Fibroblast of villous mesenchyme (primary cell): Measurements from ENCODE around the gene GPRC5B. TPM values are rescaled to one million over a fixed set of nuclear protein-coding genes. Genes with fewer than 3 reads are reported as not detected.

Source experiments
- DNase-seq: peaks from one replicate; pipeline ENCODE4 v3.0.0-alpha.2; 2010; ENCODE audit warnings: low read depth
- H3K4me3 ChIP-seq: 2 replicates; pipeline ENCODE4 v1.5.1; 2011; ENCODE audit warnings: low read depth, mild to moderate bottlenecking, low read length
- CTCF ChIP-seq: IDR thresholded peaks from 2 replicates; pipeline ENCODE4 v1.5.1; 2012; ENCODE audit warnings: low read depth, mild to moderate bottlenecking, low read length; ENCODE audit not compliant: insufficient read depth
- total RNA-seq: library from RNA; depleted of rRNA; stranded (reverse); fragments of >200 nt; gene quantifications from 2 replicates; pipeline ENCODE4 v1.2.3, GENCODE V29; 2012

GPRC5B gene
- total RNA-seq, 1 donor, result 21.6 TPM

- H3K4me3 ChIP-seq, result no peak overlapping the region
- TF ChIP-seq CTCF, result no peak
- no peak for DNase-seq
These were observed 51.1 kb downstream of the GPRC5B start for GRCh38 chr16:19833581-19833980.

DNA sequence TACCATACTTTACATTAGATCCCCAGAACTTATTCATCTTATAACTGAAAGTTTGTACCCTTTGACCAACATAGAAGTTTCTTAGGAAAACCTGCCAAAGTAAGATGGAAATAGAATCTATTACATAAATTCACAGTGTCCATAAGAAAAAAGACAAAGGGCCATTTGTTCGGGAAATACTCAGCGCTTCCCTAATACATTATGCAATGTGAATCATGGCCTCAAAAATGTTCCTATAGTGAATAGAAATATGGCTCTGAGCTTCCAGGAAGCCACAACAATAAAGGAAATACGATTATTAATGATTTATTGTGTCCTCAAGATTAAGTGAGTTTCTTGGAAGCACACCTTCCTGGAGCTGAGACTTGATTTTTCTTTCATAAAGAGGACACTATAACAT, 51.5 kb downstream of the GPRC5B start:
- TF ChIP-seq CTCF, result no peak
- no peak for DNase-seq
- H3K4me3 ChIP-seq, result no peak overlapping the region

DNA sequence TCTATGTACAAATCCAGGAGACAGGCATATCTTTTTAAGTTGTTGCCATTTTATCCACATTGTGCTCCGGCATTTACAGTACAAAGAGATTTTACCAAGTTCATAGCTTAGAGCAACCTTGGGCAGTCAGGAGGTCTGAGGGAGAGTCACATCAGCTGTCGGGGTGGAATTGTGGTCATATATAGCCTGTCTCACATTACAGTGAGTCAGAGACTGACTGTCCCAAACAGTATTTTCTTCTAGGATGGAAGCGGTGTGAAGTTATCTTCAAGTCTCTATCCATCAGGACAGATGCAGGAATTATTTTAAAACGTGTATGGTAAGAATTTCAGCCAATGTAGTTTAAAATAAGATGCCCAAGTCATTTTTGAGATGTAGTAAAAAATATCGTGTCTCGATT, 53.0 kb downstream of the GPRC5B start:
- no peak overlapping the region for H3K4me3 ChIP-seq
- no peak for TF ChIP-seq CTCF
- peak; percentile 79 for DNase-seq

GRCh38 chr16:19830902-19831560, 53.6 kb downstream of the GPRC5B start:
- TF ChIP-seq CTCF, result no peak
- H3K4me3 ChIP-seq, result no peak overlapping the region
- no peak for DNase-seq

DNA sequence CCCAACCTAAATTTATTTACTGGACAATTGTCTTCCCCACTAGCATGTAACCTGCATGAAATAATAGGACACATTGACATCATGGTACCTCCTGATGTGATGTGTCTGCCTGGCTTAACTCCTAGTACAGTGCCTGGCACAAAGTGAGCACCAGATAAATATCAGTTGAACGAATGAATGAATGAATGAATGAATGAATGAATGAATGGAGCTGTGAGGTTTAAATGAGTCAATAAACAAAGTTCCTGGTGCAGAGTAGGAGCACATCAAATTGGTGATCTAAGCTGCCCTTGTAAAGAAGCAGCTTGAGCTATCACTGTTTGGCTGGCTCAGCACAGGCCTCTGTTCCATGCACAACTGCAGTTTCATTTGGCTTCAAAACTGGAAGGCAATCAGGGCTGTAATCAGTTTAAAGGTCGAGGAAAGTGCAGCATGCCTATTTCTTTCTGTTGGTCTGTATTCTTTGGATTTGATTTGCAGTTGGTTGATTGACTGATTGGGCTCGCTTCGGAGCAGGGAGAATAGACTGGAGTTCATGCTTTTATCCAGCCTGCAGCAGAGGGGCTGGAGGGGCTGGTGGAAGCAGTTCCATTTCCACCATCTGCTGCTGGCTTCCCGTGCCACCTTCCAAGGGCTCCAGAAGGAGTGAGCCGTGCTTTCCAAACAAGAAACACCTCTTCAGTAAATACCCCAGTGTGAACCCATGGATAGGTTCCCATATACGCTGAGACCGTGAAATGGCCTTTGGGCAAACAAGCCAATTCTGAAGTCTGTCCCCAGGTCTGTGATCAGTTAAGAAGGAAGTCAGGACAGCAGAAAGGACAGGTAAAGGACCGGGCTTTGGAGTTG, 54.6 kb downstream of the GPRC5B start:
- no peak for TF ChIP-seq CTCF
- no peak overlapping the region for H3K4me3 ChIP-seq
- no peak for DNase-seq

DNA sequence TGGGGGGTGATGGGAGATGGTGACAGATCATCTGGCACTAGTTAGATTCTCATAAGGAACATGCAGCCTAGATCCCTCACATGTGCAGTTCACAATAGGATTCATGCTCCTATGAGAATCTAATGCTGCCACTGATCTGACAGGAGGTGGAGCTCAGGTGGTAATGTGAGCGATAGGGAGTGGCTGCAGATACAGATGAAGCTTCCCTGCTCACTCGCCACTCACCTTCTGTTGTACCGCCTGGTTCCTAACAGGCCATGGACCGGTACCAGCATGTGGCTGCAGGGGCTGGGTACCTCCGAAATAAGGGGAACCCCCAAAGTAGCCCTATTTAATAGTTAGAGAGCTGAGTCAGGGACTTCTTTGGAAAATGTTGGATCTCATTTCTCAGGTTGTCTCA, 60.4 kb downstream of the GPRC5B start:
- no peak for DNase-seq
- H3K4me3 ChIP-seq, result no peak overlapping the region
- TF ChIP-seq CTCF, result no peak
